Measurements from ENCODE around the gene UTP14C. TPM values are rescaled to one million over a fixed set of nuclear protein-coding genes. Genes with fewer than 3 reads are reported as not detected.

UTP14C gene
- total RNA-seq, 1 experiment from 2014 or later: 9.0 TPM

GRCh38 chr13:52012512-52012836, 12.0 kb upstream of the UTP14C start:
- ChIA-PET CTCF (interaction anchor here (1.1 kb wide), 2 partner anchors 11 to 438 kb away, joined by 4 to 5 read pairs; partner anchors contain the start of gene VPS36), POLR2A (interaction anchor here (1.1 to 1.5 kb wide), 2 partner anchors 26 to 115 kb away, joined by 3 read pairs; no protein-coding TSS in a partner anchor), RAD21 (ENCODE audit: low non-redundant PET in 1 of 2, low total read pairs in 2 of 2, uncharacterized antibody in 2 of 2, unreplicated experiment in 2 of 2) (no interaction called here)
- Histone ChIP-seq H3K27ac (ENCODE audit: low read depth, low read length) (peak overlapping the region; percentile 31), H3K4me2 (ENCODE audit: low read length) (peak overlapping the region; percentile 89), H3K9ac (ENCODE audit: low read length) (peak overlapping the region; percentile 65), H3K9me3 (ENCODE audit: control insufficient read depth in 1 of 2, insufficient read depth in 1 of 2, low read depth in 1 of 2, low read length in 2 of 2) (no peaks in the 10 kb centered on the region), H3K4me1 (ENCODE audit: control insufficient read depth in 1 of 2, insufficient read depth in 2 of 2, low read length in 2 of 2) (peaks cover 10 to 14% of the 10 kb centered on the region in 2 experiments), H3K4me3 (replicated peaks in 1 of 2; ENCODE audit: low read depth in 1 of 2, low read length in 2 of 2) (peak overlapping the region; percentile 64 to 100), H4K20me1 (ENCODE audit: insufficient read depth) (no peaks in the 10 kb centered on the region), H3K27me3 (ENCODE audit: insufficient read depth, low read length) (no peaks in the 10 kb centered on the region), H2AFZ (ENCODE audit: low read depth, low read length, poor library complexity, severe bottlenecking) (no peak overlapping the region), H3K9me2 (ENCODE audit: insufficient read depth) (no peaks in the 10 kb centered on the region), H3K36me3 (ENCODE audit: control insufficient read depth in 1 of 2, insufficient read depth in 2 of 2, low read length in 2 of 2) (no peaks in the 10 kb centered on the region; a peak in 1 of 4 replicates), H3K79me2 (ENCODE audit: insufficient read depth, low read length) (peaks cover 41% of the 10 kb centered on the region)
- TSS peak; percentile 77 for BruUV-seq (replicated peaks)
- TF ChIP-seq, protein P1, sequence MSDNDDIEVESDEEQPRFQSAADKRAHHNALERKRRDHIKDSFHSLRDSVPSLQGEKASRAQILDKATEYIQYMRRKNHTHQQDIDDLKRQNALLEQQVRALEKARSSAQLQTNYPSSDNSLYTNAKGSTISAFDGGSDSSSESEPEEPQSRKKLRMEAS (IDR thresholded peaks at IDR 0.05): no peak
- TF ChIP-seq EZH2phosphoT487 (IDR thresholded peaks at IDR 0.05; ENCODE audit: borderline replicate concordance) (no peak), ZFX (IDR thresholded peaks at IDR 0.05) (no peak), ELF1 (IDR thresholded peaks at IDR 0.05; ENCODE audit: borderline replicate concordance, low read depth) (no peak), CEBPB (IDR thresholded peaks at IDR 0.05; ENCODE audit: low read depth) (no peak), CTCF (IDR thresholded peaks at IDR 0.05 in 2 of 3, conservative IDR thresholded peaks at IDR 0.05 in 1 of 3; ENCODE audit: borderline replicate concordance in 1 of 3, insufficient read depth in 1 of 3, low read depth in 2 of 3, low read length in 2 of 3) (no peak), YY1 (IDR thresholded peaks at IDR 0.05; ENCODE audit: extremely low read depth, insufficient replicate concordance, low read depth, low read length) (no peak), JUND (IDR thresholded peaks at IDR 0.05) (no peak), FOSL1 (IDR thresholded peaks at IDR 0.05; ENCODE audit: low read depth) (no peak), EZH2 (IDR thresholded peaks at IDR 0.05) (no peak), POLR2AphosphoS5 (IDR thresholded peaks at IDR 0.05; ENCODE audit: low read depth, low read length) (no peak), POLR2A (IDR thresholded peaks at IDR 0.05; ENCODE audit: borderline replicate concordance, extremely low read depth, insufficient read depth, insufficient read length) (no peak), SRF (IDR thresholded peaks at IDR 0.05; ENCODE audit: low read depth) (no peak)
- DNase-seq (ENCODE audit: low read depth, low spot score): no peak
- intact Hi-C loops (cut with micrococcal nuclease): loop anchor here (5.0 kb wide), 1 partner anchor 440 kb away; the partner anchor contains the start of gene VPS36
- ATAC-seq: peak; percentile 3

Measured in HCT116 (cell line).